Right atrium auricular region (tissue), 2 donors: ENCODE data around the gene BMP7. TPM values are rescaled to one million over a fixed set of nuclear protein-coding genes. Genes with fewer than 3 reads are reported as not detected.

Source experiments
- DNase-seq: peaks from one replicate; pipeline ENCODE4 v3.0.0-alpha.2; 2019; ENCODE audit warnings: low spot score
- H3K27ac ChIP-seq, 2 donors: fragments of 200-600 bp; sonication (generic); 1 replicate in 1 of 2; 2 replicates in 1 of 2; pipeline ENCODE4 v1.5.1; 2016 to 2019
- H3K27me3 ChIP-seq, 2 donors: fragments of 200-600 bp; sonication (generic); one replicate each; pipeline versions ENCODE4 v1.5.1 to v1.6.0; 2017 to 2019
- H3K36me3 ChIP-seq: fragments of 200-600 bp; sonication (generic); one replicate; pipeline ENCODE4 v1.5.1; 2016
- H3K4me1 ChIP-seq, 2 donors: fragments of 200-600 bp; sonication (generic); one replicate each; pipeline versions ENCODE4 v1.5.1 to v1.6.0; 2017 to 2019
- H3K4me3 ChIP-seq, 2 donors: fragments of 200-600 bp; sonication (generic); 1 replicate in 1 of 2; 2 replicates in 1 of 2; pipeline ENCODE4 v1.5.1; 2017 to 2019; ENCODE audit warnings: mild to moderate bottlenecking in 1 of 2, moderate library complexity in 1 of 2
- H3K9me3 ChIP-seq, 2 donors: fragments of 200-600 bp; sonication (generic); one replicate each; pipeline ENCODE4 v1.5.1; 2019
- total RNA-seq, 2 donors: library from RNA; depleted of rRNA; stranded (reverse); fragments of >200 nt; gene quantifications; one replicate each; pipeline ENCODE4 v1.1.0, GENCODE V29; 2016
- TF ChIP-seq, protein P1 (sequence below), 2 donors: fragments of 200-600 bp; sonication (generic); IDR thresholded peaks; one replicate each; pipeline ENCODE4 v1.5.1; 2019; ENCODE audit warnings: antibody characterized with exemption in 2 of 2

The BMP7 gene
- total RNA-seq, 2 donors from 2014 or later: 15.1 to 23.0 TPM

DNA sequence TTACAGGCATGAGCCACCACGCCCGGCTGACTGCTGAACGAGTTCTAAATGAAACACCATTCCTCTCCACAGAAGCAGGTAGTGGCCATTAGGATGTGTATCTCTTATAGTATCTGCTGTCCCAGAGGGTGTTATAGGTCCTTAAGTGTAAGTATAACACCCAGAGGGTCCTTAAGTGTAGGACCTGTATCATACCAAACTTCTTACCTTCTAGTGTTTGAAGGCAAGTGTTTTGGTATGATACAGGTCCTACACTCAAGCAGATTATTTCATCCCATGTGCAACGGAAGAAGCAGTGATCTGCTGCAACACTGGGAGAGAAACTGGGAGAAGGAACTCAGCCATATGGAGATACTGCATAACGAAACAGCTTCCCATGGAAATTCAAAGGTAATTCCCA lies 17.4 kb downstream of the BMP7 start:
- H3K9me3 ChIP-seq: no peaks in the 10 kb centered on the region
- DNase-seq: no peak
- no peaks in the 10 kb centered on the region for H3K36me3 ChIP-seq
- TF ChIP-seq, protein P1, sequence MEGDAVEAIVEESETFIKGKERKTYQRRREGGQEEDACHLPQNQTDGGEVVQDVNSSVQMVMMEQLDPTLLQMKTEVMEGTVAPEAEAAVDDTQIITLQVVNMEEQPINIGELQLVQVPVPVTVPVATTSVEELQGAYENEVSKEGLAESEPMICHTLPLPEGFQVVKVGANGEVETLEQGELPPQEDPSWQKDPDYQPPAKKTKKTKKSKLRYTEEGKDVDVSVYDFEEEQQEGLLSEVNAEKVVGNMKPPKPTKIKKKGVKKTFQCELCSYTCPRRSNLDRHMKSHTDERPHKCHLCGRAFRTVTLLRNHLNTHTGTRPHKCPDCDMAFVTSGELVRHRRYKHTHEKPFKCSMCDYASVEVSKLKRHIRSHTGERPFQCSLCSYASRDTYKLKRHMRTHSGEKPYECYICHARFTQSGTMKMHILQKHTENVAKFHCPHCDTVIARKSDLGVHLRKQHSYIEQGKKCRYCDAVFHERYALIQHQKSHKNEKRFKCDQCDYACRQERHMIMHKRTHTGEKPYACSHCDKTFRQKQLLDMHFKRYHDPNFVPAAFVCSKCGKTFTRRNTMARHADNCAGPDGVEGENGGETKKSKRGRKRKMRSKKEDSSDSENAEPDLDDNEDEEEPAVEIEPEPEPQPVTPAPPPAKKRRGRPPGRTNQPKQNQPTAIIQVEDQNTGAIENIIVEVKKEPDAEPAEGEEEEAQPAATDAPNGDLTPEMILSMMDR (IDR thresholded peaks at IDR 0.05): no peak
- H3K27ac ChIP-seq: no peak overlapping the region
- H3K27me3 ChIP-seq: no peaks in the 10 kb centered on the region
- peaks cover 0 to 6% of the 10 kb centered on the region in 2 donors for H3K4me1 ChIP-seq
- no peak overlapping the region for H3K4me3 ChIP-seq

GRCh38 chr20:57248132-57248797 lies 18.2 kb downstream of the BMP7 start:
- Histone ChIP-seq H3K4me3 (no peak overlapping the region), H3K36me3 (no peaks in the 10 kb centered on the region), H3K4me1 (peaks cover 0 to 6% of the 10 kb centered on the region in 2 donors), H3K27me3 (no peaks in the 10 kb centered on the region), H3K27ac (peak overlapping the region in 1 of 2 donors; percentile 66), H3K9me3 (no peaks in the 10 kb centered on the region)
- TF ChIP-seq, protein P1 (IDR thresholded peaks at IDR 0.05): no peak
- no peak for DNase-seq

- Histone ChIP-seq H3K4me1 (peaks cover 0 to 6% of the 10 kb centered on the region in 2 donors), H3K27ac (peak overlapping the region in 1 of 2 donors; percentile 66), H3K27me3 (no peaks in the 10 kb centered on the region), H3K9me3 (no peaks in the 10 kb centered on the region), H3K36me3 (no peaks in the 10 kb centered on the region), H3K4me3 (no peak overlapping the region)
- TF ChIP-seq, protein P1 (IDR thresholded peaks at IDR 0.05): no peak
- DNase-seq: no peak
Measured at GRCh38 chr20:57247292-57247965, 19.0 kb downstream of the BMP7 start.

DNA sequence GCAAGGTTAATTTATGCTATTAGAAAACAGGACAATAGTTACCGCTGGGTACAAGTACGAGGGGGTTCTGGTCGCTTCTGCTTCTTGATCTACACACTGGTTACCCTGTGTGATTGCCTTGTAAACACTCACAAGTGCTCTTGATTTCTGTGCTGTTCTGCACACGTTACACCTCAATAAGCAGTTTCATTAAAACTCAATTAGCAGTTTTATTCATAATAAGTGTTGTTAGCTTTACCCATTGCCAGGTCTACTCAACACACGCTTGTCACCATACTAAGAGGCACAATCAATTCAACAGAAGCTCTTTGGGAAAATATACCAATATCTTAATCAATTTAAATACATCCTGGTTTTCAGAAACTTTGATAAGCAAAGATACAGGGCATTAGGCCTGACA lies 20.4 kb downstream of the BMP7 start:
- Histone ChIP-seq H3K9me3 (no peaks in the 10 kb centered on the region), H3K4me1 (peaks cover 0 to 5% of the 10 kb centered on the region in 2 donors), H3K36me3 (no peaks in the 10 kb centered on the region), H3K27ac (no peak overlapping the region), H3K27me3 (no peaks in the 10 kb centered on the region), H3K4me3 (no peak overlapping the region)
- TF ChIP-seq, protein P1 (IDR thresholded peaks at IDR 0.05): no peak
- DNase-seq: no peak

- H3K9me3 ChIP-seq: no peaks in the 10 kb centered on the region
- TF ChIP-seq, protein P1 (IDR thresholded peaks at IDR 0.05): no peak
- peak overlapping the region in 1 of 2 donors; percentile 70 for H3K27ac ChIP-seq
- no peaks in the 10 kb centered on the region for H3K27me3 ChIP-seq
- H3K4me1 ChIP-seq: peaks cover 0 to 3% of the 10 kb centered on the region in 2 donors
- H3K4me3 ChIP-seq: no peak overlapping the region
- DNase-seq: no peak
- H3K36me3 ChIP-seq: no peaks in the 10 kb centered on the region
Measured at GRCh38 chr20:57244627-57245214, 21.7 kb downstream of the BMP7 start.
